SU-DHL-6 (cell line): ENCODE measurements around the gene ZBTB42.

ENCODE experiments used
- H2AFZ ChIP-seq: fragments of 200-600 bp; sonication (generic); 2 replicates; pipeline ENCODE4 v1.6.1; 2014; ENCODE audit warnings: low read depth, mild to moderate bottlenecking, moderate library complexity, mixed read lengths, antibody characterized with exemption, low read length; ENCODE audit not compliant: severe bottlenecking
- H3F3A ChIP-seq: fragments of 200-600 bp; shearing (Covaris generic); 2 replicates; pipeline ENCODE4 v1.6.0; 2016; ENCODE audit warnings: antibody characterized with exemption, mild to moderate bottlenecking; ENCODE audit not compliant: insufficient read depth
- H3K27ac ChIP-seq: fragments of 200-600 bp; sonication (generic); 2 replicates; pipeline ENCODE4 v1.5.1; 2016; ENCODE audit warnings: low read depth, mild to moderate bottlenecking, low read length, moderate library complexity, mixed read lengths
- H3K27me3 ChIP-seq: fragments of 200-600 bp; sonication (generic), shearing (Covaris generic); 2 replicates; pipeline ENCODE4 v1.6.0; 2014; ENCODE audit warnings: mild to moderate bottlenecking, low read length
- H3K36me3 ChIP-seq: fragments of 200-600 bp; sonication (generic); 2 replicates; pipeline ENCODE4 v1.6.1; 2014; ENCODE audit warnings: mild to moderate bottlenecking, low read length, mixed read lengths
- H3K4me2 ChIP-seq: fragments of 300-600, 200-600 bp; shearing (Covaris generic), sonication (generic); 2 replicates; pipeline ENCODE4 v1.6.0; 2014; ENCODE audit warnings: low read length, low read depth, mild to moderate bottlenecking; ENCODE audit not compliant: poor library complexity, severe bottlenecking
- H3K4me3 ChIP-seq: fragments of 200-600 bp; sonication (generic); 2 replicates; pipeline ENCODE4 v1.5.1; 2014; ENCODE audit warnings: antibody characterized with exemption, low read length, mild to moderate bottlenecking, mixed read lengths; ENCODE audit not compliant: insufficient read depth, poor library complexity, severe bottlenecking
- H3K79me2 ChIP-seq: fragments of 200-600 bp; sonication (generic); 2 replicates; pipeline ENCODE4 v1.6.1; 2014; ENCODE audit warnings: mild to moderate bottlenecking, low read length, moderate library complexity; ENCODE audit not compliant: insufficient read depth
- H3K9ac ChIP-seq: fragments of 200-600 bp; sonication (generic); 2 replicates; pipeline ENCODE4 v1.7.0; 2014; ENCODE audit warnings: mild to moderate bottlenecking, low read length
- H3K9me2 ChIP-seq: fragments of 200-600 bp; sonication (generic); replicated peaks from 2 replicates; pipeline ENCODE4 v1.6.1; 2014; ENCODE audit warnings: low read length; ENCODE audit not compliant: insufficient read depth
- H3K9me3 ChIP-seq: fragments of 200-600 bp; sonication (generic); 2 replicates; pipeline ENCODE4 v1.6.1; 2014; ENCODE audit warnings: low read length, mixed read lengths; ENCODE audit not compliant: insufficient read depth
- H4K20me1 ChIP-seq: fragments of 200-600 bp; sonication (generic); 2 replicates; pipeline ENCODE4 v1.6.1; 2014; ENCODE audit warnings: low read depth, mild to moderate bottlenecking, antibody characterized with exemption, low read length, moderate library complexity, mixed read lengths
- CTCF ChIP-seq: fragments of 200-600 bp; sonication (generic); IDR thresholded peaks from one replicate; pipeline ENCODE4 v1.5.1; 2017; ENCODE audit warnings: antibody characterized with exemption, mild to moderate bottlenecking, low read length, moderate library complexity; ENCODE audit not compliant: insufficient read depth, poor library complexity, severe bottlenecking
- EZH2phosphoT487 ChIP-seq: fragments of 200-600 bp; sonication (generic), shearing (Covaris generic); conservative IDR thresholded peaks from 2 replicates; pipeline ENCODE4 v1.6.1; 2018; ENCODE audit warnings: mild to moderate bottlenecking, antibody characterized with exemption, low read length, moderate library complexity, mixed read lengths

ZBTB42 gene

GRCh38 chr14:104805941-104806624 is 5.2 kb downstream of the ZBTB42 start:
- Histone ChIP-seq H3K4me3 (no peak overlapping the region), H3K4me2 (no peak overlapping the region), H2AFZ (no peak overlapping the region), H3K79me2 (no peaks in the 10 kb centered on the region), H3K27me3 (no peaks in the 10 kb centered on the region), H3K9ac (no peak overlapping the region), H3K9me2 (no peaks in the 10 kb centered on the region), H3F3A (no peaks in the 10 kb centered on the region), H4K20me1 (no peaks in the 10 kb centered on the region), H3K9me3 (no peaks in the 10 kb centered on the region), H3K27ac (no peak overlapping the region), H3K36me3 (no peaks in the 10 kb centered on the region)
- TF ChIP-seq CTCF (no peak), EZH2phosphoT487 (no peak)

- Histone ChIP-seq H3K4me2 (no peak overlapping the region), H3K36me3 (no peaks in the 10 kb centered on the region), H3K4me3 (no peak overlapping the region), H3K27ac (no peak overlapping the region), H3F3A (no peaks in the 10 kb centered on the region), H3K9me3 (no peaks in the 10 kb centered on the region), H3K27me3 (no peaks in the 10 kb centered on the region), H4K20me1 (no peaks in the 10 kb centered on the region), H3K9ac (no peak overlapping the region), H2AFZ (no peak overlapping the region), H3K9me2 (no peaks in the 10 kb centered on the region), H3K79me2 (no peaks in the 10 kb centered on the region)
- TF ChIP-seq EZH2phosphoT487, result no peak
- TF ChIP-seq CTCF, result no peak
Measured at GRCh38 chr14:104806625-104807465, 5.9 kb downstream of the ZBTB42 start.

- no peaks in the 10 kb centered on the region for H3K79me2 ChIP-seq
- no peak for TF ChIP-seq CTCF
- TF ChIP-seq EZH2phosphoT487, result no peak
Measured at GRCh38 chr14:104808456-104808855, 7.6 kb downstream of the ZBTB42 start.

More at GRCh38 chr14:104808456-104808855, 7.6 kb downstream of the ZBTB42 start:
- no peak overlapping the region for H3K9ac ChIP-seq
- H3K9me2 ChIP-seq, result no peaks in the 10 kb centered on the region
- H3K27me3 ChIP-seq, result no peaks in the 10 kb centered on the region
- H2AFZ ChIP-seq, result no peak overlapping the region
- no peaks in the 10 kb centered on the region for H3K9me3 ChIP-seq
- H3K4me2 ChIP-seq, result no peak overlapping the region
- H3F3A ChIP-seq, result no peaks in the 10 kb centered on the region
- no peak overlapping the region for H3K4me3 ChIP-seq
- H4K20me1 ChIP-seq, result no peaks in the 10 kb centered on the region
- no peak overlapping the region for H3K27ac ChIP-seq
- no peaks in the 10 kb centered on the region for H3K36me3 ChIP-seq
